WTC11 (cell line): Measurements from ENCODE around the gene ENDOV. TPM values are rescaled to one million over a fixed set of nuclear protein-coding genes. Genes with fewer than 3 reads are reported as not detected.

Experiments used
- ATAC-seq: fragments of 200-7000 bp; cut with Tn5 transposase; 2 replicates; pipeline ENCODE4 v1.10.0; 2021; ENCODE audit warnings: mild to moderate bottlenecking, moderate library complexity
- CTCF ChIA-PET: fragments of 300-600 bp; sonication (Branson Sonifier 250); formaldehyde crosslinking; loops from one replicate; lab custom pipeline; 2021; ENCODE audit warnings: antibody characterized with exemption; lab: Charles Lee
- POLR2A ChIA-PET: fragments of 350-600 bp; sonication (Branson Sonifier 250); formaldehyde crosslinking; loops from one replicate; lab custom pipeline; 2021; ENCODE audit warnings: antibody characterized with exemption; lab: Charles Lee
- DNase-seq: peaks from one replicate; pipeline ENCODE4 v3.0.0; 2021; ENCODE audit warnings: low spot score
- H3K27ac Mint-ChIP-seq: 2 replicates; pipeline ENCODE4 v1.8.0; 2021; ENCODE audit warnings: mixed read lengths
- H3K27me3 Mint-ChIP-seq: 2 replicates; pipeline ENCODE4 v1.8.0; 2021; ENCODE audit warnings: low read depth, mild to moderate bottlenecking, moderate library complexity, mixed read lengths
- H3K36me3 Mint-ChIP-seq: 2 replicates; pipeline ENCODE4 v1.8.0; 2021; ENCODE audit warnings: mixed read lengths
- H3K4me1 Mint-ChIP-seq: 2 replicates; pipeline ENCODE4 v1.8.0; 2022; ENCODE audit warnings: mixed read lengths
- H3K4me3 Mint-ChIP-seq: 2 replicates; pipeline ENCODE4 v1.8.0; 2021; ENCODE audit warnings: mild to moderate bottlenecking, moderate library complexity, mixed read lengths
- H3K9me3 Mint-ChIP-seq: 2 replicates; pipeline ENCODE4 v1.8.0; 2021; ENCODE audit warnings: mixed read lengths
- ATF1 ChIP-seq: sonication (generic); formaldehyde crosslinking; IDR thresholded peaks from 2 replicates; pipeline ENCODE4 v1.8.1; 2023; ENCODE audit warnings: mild to moderate bottlenecking, moderate library complexity, missing genetic modification reagents
- CREM ChIP-seq: sonication (generic); formaldehyde crosslinking; IDR thresholded peaks from 2 replicates; pipeline ENCODE4 v1.8.1; 2022; ENCODE audit warnings: mild to moderate bottlenecking, missing genetic modification reagents, moderate library complexity
- E2F1 ChIP-seq: sonication (generic); formaldehyde crosslinking; IDR thresholded peaks from 2 replicates; pipeline ENCODE4 v1.8.0; 2022; ENCODE audit warnings: mild to moderate bottlenecking, missing genetic modification reagents
- E2F5 ChIP-seq: sonication (generic); formaldehyde crosslinking; IDR thresholded peaks from 2 replicates; pipeline ENCODE4 v1.8.1; 2022; ENCODE audit warnings: mild to moderate bottlenecking, moderate library complexity, missing genetic modification reagents
- EMX1 ChIP-seq: fragments of 250-450 bp; sonication (Bioruptor Pico); IDR thresholded peaks from 2 replicates; pipeline ENCODE4 v1.8.0; 2021; ENCODE audit warnings: mild to moderate bottlenecking
- ETV6 ChIP-seq: sonication (generic); formaldehyde crosslinking; IDR thresholded peaks from 2 replicates; pipeline ENCODE4 v1.8.1; 2022; ENCODE audit warnings: mild to moderate bottlenecking, missing genetic modification reagents
- KAT7 ChIP-seq: sonication (generic); formaldehyde crosslinking; IDR thresholded peaks from 2 replicates; pipeline ENCODE4 v1.8.1; 2023; ENCODE audit warnings: missing genetic modification reagents, mild to moderate bottlenecking, borderline replicate concordance
- NR2C2 ChIP-seq: sonication (generic); formaldehyde crosslinking; IDR thresholded peaks from 2 replicates; pipeline ENCODE4 v1.8.0; 2022; ENCODE audit warnings: mild to moderate bottlenecking, missing genetic modification reagents
- PREB ChIP-seq: sonication (generic); formaldehyde crosslinking; IDR thresholded peaks from 2 replicates; pipeline ENCODE4 v1.8.1; 2022; ENCODE audit warnings: mild to moderate bottlenecking, missing genetic modification reagents, moderate library complexity, borderline replicate concordance
- PRRX2 ChIP-seq: fragments of 250-450 bp; sonication (Bioruptor Pico); IDR thresholded peaks from 2 replicates; pipeline ENCODE4 v1.8.0; 2021; ENCODE audit warnings: mild to moderate bottlenecking
- RELA ChIP-seq: sonication (generic); formaldehyde crosslinking; IDR thresholded peaks from 2 replicates; pipeline ENCODE4 v1.8.1; 2022; ENCODE audit warnings: missing genetic modification reagents, mild to moderate bottlenecking, borderline replicate concordance
- STAT6 ChIP-seq: sonication (generic); formaldehyde crosslinking; conservative IDR thresholded peaks from 2 replicates; pipeline ENCODE4 v1.8.1; 2023; ENCODE audit warnings: mild to moderate bottlenecking, low read depth, missing genetic modification reagents, moderate library complexity
- TCF7 ChIP-seq: sonication (generic); formaldehyde crosslinking; IDR thresholded peaks from 2 replicates; pipeline ENCODE4 v1.8.0; 2022; ENCODE audit warnings: mild to moderate bottlenecking, low read depth, missing genetic modification reagents, moderate library complexity
- ZBTB43 ChIP-seq: sonication (generic); formaldehyde crosslinking; IDR thresholded peaks from 2 replicates; pipeline ENCODE4 v1.8.1; 2023; ENCODE audit warnings: mild to moderate bottlenecking, missing genetic modification reagents
- ZNF263 ChIP-seq: sonication (generic); formaldehyde crosslinking; IDR thresholded peaks from 2 replicates; pipeline ENCODE4 v1.8.1; 2022; ENCODE audit warnings: low read depth, mild to moderate bottlenecking, moderate library complexity, missing genetic modification reagents
- ZNF671 ChIP-seq: fragments of 250-450 bp; sonication (Bioruptor Pico); IDR thresholded peaks from 2 replicates; pipeline ENCODE4 v1.8.0; 2021; ENCODE audit warnings: mild to moderate bottlenecking
- total RNA-seq: library from RNA; stranded (reverse); gene quantifications from 3 replicates; pipeline ENCODE4 v1.2.3, GENCODE V29; 2021
- TF ChIP-seq, protein P1 (sequence below): sonication (generic); formaldehyde crosslinking; IDR thresholded peaks from 2 replicates; pipeline ENCODE4 v1.8.1; 2023; ENCODE audit warnings: mild to moderate bottlenecking, missing genetic modification reagents, moderate library complexity
- TF ChIP-seq, protein P2 (sequence below): fragments of 200-600 bp; IDR thresholded peaks from 2 replicates; pipeline ENCODE4 v1.8.0; 2022; ENCODE audit warnings: antibody characterized with exemption
- TF ChIP-seq, protein P3 (sequence below): sonication (generic); formaldehyde crosslinking; IDR thresholded peaks from 2 replicates; pipeline ENCODE4 v1.8.0; 2022; ENCODE audit warnings: missing genetic modification reagents

Gene ENDOV
- total RNA-seq, 1 experiment from 2014 or later = 25.2 TPM

GRCh38 chr17:80446645-80447405 lies 31.9 kb downstream of the ENDOV start (continued):
- no peak for TF ChIP-seq PREB (CRISPR knock-in tag)
- no peak for TF ChIP-seq EMX1 (CRISPR knock-in tag)
- TF ChIP-seq E2F5 (CRISPR knock-in tag) = no peak
- no peak for TF ChIP-seq CREM (CRISPR knock-in tag)
- TF ChIP-seq RELA (CRISPR knock-in tag) = no peak
- no peak for TF ChIP-seq TCF7 (CRISPR knock-in tag)
- TF ChIP-seq, protein P1, sequence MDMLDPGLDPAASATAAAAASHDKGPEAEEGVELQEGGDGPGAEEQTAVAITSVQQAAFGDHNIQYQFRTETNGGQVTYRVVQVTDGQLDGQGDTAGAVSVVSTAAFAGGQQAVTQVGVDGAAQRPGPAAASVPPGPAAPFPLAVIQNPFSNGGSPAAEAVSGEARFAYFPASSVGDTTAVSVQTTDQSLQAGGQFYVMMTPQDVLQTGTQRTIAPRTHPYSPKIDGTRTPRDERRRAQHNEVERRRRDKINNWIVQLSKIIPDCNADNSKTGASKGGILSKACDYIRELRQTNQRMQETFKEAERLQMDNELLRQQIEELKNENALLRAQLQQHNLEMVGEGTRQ (CRISPR knock-in tag) = no peak
- no peak for TF ChIP-seq E2F1
- TF ChIP-seq STAT6 = no peak
- no peak for TF ChIP-seq NR2C2 (CRISPR knock-in tag)
- TF ChIP-seq, protein P2, sequence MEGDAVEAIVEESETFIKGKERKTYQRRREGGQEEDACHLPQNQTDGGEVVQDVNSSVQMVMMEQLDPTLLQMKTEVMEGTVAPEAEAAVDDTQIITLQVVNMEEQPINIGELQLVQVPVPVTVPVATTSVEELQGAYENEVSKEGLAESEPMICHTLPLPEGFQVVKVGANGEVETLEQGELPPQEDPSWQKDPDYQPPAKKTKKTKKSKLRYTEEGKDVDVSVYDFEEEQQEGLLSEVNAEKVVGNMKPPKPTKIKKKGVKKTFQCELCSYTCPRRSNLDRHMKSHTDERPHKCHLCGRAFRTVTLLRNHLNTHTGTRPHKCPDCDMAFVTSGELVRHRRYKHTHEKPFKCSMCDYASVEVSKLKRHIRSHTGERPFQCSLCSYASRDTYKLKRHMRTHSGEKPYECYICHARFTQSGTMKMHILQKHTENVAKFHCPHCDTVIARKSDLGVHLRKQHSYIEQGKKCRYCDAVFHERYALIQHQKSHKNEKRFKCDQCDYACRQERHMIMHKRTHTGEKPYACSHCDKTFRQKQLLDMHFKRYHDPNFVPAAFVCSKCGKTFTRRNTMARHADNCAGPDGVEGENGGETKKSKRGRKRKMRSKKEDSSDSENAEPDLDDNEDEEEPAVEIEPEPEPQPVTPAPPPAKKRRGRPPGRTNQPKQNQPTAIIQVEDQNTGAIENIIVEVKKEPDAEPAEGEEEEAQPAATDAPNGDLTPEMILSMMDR = no peak

GRCh38 chr17:80447790-80448189 lies 32.8 kb downstream of the ENDOV start:
- H3K36me3 Mint-ChIP-seq = no peaks in the 10 kb centered on the region
- no peaks in the 10 kb centered on the region for H3K9me3 Mint-ChIP-seq
- DNase-seq (no peak), ATAC-seq (no peak)
- H3K4me3 Mint-ChIP-seq = no peak overlapping the region
- no peaks in the 10 kb centered on the region; the same call in 1 of the 2 replicates for H3K4me1 Mint-ChIP-seq
- CTCF ChIA-PET = no interaction called here
- H3K27ac Mint-ChIP-seq = no peak overlapping the region
- POLR2A ChIA-PET = interaction anchor here (0.6 kb wide), 1 partner anchor 116 kb away, joined by 6 read pairs; no protein-coding TSS in a partner anchor
- H3K27me3 Mint-ChIP-seq = peaks cover 4% of the 10 kb centered on the region
- TF ChIP-seq ZNF263 (CRISPR knock-in tag) (no peak), ETV6 (CRISPR knock-in tag) (no peak), KAT7 (no peak), PRRX2 (no peak), RELA (CRISPR knock-in tag) (no peak), ZBTB43 (CRISPR knock-in tag) (no peak), ZNF671 (CRISPR knock-in tag) (no peak), ATF1 (CRISPR knock-in tag) (no peak)
- TF ChIP-seq, protein P2 = no peak
- TF ChIP-seq, protein P3, sequence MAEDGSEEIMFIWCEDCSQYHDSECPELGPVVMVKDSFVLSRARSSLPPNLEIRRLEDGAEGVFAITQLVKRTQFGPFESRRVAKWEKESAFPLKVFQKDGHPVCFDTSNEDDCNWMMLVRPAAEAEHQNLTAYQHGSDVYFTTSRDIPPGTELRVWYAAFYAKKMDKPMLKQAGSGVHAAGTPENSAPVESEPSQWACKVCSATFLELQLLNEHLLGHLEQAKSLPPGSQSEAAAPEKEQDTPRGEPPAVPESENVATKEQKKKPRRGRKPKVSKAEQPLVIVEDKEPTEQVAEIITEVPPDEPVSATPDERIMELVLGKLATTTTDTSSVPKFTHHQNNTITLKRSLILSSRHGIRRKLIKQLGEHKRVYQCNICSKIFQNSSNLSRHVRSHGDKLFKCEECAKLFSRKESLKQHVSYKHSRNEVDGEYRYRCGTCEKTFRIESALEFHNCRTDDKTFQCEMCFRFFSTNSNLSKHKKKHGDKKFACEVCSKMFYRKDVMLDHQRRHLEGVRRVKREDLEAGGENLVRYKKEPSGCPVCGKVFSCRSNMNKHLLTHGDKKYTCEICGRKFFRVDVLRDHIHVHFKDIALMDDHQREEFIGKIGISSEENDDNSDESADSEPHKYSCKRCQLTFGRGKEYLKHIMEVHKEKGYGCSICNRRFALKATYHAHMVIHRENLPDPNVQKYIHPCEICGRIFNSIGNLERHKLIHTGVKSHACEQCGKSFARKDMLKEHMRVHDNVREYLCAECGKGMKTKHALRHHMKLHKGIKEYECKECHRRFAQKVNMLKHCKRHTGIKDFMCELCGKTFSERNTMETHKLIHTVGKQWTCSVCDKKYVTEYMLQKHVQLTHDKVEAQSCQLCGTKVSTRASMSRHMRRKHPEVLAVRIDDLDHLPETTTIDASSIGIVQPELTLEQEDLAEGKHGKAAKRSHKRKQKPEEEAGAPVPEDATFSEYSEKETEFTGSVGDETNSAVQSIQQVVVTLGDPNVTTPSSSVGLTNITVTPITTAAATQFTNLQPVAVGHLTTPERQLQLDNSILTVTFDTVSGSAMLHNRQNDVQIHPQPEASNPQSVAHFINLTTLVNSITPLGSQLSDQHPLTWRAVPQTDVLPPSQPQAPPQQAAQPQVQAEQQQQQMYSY (CRISPR knock-in tag) = no peak
